GM18507 (cell line): ENCODE data around the gene PAQR5.
"Not testable (repeated sequence)": the region's sequence is repeated elsewhere in the genome, so short reads cannot be mapped to it uniquely, and the experiment has no call there.

Experiments used
- DNase-seq: peaks from one replicate; pipeline ENCODE4 v3.0.0; 2011; ENCODE audit warnings: low read depth; ENCODE audit not compliant: insufficient read length; ENCODE audit errors: extremely low spot score
- FAIRE-seq: peaks from 2 replicates; lab custom pipeline; 2011; peaks lifted over from hg19 to GRCh38; lab: Jason Lieb, UNC

The PAQR5 gene

DNA sequence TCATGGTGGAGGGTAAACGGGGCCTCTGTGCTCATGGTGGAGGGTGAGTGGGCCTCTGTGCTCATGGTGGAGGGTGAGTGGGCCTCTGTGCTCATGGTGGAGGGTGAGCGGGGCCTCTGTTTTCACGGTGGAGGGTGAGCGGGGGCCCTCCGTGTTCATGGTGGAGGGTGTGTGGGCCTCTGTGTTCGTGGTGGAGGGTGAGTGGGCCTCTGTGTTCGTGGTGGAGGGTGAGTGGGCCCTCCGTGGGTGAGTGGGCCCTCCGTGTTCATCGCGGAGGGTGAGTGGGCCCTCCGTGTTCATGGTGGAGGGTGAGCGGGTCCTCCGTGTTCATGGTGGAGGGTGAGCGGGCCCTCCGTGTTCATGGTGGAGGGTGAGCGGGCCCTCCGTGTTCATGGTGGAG is 85.4 kb downstream of the PAQR5 start:
- not testable (repeated sequence) for DNase-seq, FAIRE-seq

DNA sequence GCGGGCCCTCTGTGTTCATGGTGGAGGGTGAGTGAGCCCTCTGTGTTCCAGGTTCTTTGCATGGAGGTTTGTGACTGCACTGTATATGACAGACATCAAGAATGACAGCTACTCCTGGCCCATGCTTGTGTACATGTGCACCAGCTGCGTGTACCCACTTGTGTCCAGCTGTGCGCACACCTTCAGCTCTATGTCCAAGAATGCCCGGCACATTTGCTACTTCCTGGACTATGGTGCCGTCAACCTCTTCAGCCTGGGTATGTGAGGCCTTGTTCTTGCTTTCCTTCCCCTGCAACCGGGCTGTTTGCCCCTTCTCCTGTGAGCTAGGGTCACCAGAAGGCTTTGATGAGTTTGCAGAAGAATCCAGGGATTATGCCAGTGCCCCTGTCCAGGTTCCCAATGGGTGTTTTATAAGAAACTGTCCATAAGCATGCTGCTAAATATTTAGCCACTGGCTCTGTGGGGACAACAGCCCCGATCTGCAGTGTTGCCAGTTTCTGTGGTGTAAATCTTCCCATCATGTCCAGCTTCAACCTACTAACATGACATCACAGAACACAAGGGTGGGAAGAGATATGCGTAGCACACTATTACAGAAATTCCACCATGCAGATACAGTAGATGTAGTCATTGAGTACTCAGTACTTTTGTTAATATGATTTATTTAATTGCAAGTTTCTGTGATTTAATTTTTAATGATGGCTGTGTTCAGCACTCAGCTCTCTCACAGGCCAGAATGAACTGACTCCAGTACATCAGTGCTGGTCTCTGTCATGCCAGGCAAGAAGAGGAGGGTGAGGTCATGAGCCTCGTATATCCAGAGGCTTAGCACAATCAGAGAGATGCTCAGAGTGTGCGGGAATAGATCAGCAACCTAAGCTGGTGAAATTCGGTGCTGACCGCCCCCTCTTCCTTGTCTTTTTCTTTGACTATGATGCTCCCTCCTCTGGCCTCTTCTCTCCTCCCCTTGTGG is 86.2 kb downstream of the PAQR5 start:
- FAIRE-seq: no peak

DNA sequence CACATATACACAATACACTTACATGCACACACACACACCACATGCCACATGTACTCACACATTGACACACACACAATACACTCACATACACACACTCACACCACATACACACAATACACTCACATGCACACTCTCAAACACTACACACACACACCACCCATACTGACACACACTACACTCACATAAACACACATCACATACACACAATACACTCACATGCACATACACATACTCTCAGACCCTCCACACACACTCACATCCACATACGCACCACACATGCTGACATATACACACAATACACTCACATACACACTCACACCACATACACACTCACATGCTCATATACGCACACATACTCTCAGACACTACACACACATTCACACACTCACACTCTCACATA is 87.1 kb downstream of the PAQR5 start:
- no peak for DNase-seq
- FAIRE-seq: no peak

More for the DNA sequence above, 86.2 kb downstream of the PAQR5 start:
- DNase-seq: no peak

DNA sequence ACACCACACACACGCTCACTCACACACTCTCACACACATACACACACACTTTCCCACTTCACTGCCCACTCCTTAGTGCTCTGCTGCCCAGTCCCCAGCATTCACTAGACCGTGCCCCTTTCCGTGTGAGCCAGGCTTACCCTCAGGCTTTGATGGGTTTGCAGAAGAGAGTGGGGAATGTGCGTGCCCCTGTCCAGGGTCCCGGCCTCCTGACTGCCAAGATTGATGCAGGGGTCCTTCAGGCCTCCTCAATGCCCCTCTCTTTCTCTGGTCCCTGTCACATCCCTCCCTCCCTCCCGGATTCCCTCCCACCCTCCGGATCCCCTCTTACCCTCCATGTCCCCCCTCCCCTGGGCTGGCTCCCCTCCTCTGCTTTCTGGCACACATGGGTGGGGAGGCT is 87.6 kb downstream of the PAQR5 start:
- FAIRE-seq: no peak
- no peak for DNase-seq

DNA sequence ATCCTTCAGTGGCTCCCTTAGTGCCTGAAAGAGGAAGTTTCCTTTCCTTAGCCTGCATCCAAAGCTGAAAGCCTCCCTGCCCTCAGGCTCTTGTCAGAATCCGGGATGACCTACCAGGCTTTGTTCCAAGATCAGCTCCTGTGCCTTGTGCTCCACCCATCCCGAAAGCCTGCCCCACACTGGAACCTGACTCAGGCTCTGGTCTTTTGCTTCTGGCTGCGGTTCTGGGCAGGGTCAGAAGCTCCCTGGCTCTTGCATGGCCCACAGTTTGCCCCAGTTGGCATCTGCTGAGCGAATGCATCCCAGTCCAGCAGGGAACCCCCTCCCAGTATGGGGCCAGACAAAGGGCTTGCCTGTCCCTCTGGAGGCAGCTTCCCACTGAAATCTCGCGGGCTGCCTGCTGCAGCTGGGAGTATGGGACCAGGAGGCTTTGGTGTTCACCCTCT is 89.6 kb downstream of the PAQR5 start:
- DNase-seq: no peak
- FAIRE-seq: no peak

DNA sequence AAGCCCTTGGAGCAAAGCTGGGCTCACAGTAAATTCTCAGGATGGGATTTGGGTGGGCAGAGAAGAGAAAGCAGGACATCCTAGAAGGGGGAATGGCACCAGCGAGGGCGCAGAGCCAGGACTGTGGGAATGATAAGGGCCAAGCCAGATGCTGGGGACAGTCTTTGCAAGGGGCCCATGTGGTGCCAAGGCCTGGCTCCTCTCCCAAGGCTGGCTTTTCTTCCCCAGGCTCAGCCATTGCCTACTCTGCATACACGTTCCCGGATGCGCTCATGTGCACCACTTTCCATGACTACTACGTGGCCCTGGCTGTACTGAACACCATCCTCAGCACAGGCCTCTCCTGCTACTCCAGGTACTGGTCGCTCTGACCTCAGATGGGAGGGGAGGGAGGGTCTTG is 90.7 kb downstream of the PAQR5 start:
- FAIRE-seq: no peak
- no peak for DNase-seq

DNA sequence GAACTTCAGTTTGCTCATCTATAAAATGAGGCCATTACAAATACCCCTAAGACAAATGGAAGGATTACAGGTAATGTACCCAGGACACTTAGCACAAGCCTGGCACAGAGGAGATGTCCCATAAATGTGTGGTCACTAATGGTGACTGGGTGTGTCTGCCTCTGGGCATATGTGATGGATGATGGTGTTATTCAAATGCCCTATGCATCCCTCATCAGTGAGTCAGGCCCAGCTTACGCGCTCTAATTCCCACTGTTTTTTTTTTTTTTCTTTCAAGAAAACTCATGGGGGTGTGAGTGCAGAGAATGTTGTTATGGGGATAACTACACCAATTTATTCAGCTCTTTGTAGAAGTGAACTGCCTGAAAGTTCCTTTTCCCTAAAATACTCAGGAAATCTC is 91.9 kb downstream of the PAQR5 start:
- DNase-seq (no peak), FAIRE-seq (no peak)

DNA sequence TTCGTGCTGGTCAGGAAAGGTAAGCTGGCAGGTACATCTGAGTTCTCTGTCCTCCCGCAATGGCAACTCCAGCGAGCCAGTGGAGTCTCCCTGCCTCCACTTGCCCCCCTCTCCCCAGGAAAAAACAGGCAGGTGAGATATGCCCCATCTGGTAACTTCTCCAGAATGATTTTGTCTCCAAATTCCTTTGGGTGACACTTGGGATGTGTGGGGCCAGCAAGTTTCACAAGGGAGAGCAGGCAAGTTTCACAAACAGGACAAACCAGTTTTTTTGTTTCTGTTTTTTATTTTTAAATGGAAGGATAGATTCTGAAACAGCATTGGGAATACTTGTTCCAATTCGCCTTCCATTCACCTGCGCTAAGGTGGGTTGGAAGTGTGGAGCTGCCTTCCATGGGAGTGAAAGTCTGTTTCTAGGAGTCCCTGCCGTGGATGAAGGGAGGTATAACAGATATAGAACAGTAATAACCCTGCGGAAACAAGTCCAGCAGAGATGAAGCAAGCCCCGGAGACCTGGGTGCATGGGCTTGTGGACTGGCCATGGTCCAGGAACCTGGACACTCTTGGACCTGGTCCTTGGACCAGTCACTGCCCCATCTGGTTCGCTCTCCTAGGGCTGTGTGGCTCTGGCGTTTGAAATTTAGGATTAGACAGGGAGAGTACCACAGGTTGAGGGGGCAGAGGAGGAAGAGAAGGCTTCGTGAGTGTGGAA is 92.5 kb downstream of the PAQR5 start:
- DNase-seq: no peak
- no peak for FAIRE-seq

DNA sequence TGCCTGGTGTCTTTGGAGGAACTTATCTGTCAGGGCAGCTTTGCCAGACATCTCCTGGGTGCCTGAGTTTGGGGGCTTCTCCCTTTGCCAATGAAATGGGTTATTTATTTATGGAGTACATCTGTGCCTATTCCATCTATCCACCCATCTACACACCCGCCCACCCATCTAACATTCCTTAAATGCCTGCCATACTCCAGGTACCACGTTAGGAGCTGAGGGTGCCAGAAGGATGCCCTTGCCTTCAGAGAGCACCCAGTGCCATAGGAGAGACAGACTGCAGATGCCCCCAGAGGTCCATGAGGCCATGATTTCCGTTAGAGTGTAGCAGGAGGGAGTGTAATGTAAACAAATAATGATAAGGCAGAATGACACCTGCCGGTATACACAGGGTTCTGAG is 93.6 kb downstream of the PAQR5 start:
- DNase-seq (no peak), FAIRE-seq (no peak)

DNA sequence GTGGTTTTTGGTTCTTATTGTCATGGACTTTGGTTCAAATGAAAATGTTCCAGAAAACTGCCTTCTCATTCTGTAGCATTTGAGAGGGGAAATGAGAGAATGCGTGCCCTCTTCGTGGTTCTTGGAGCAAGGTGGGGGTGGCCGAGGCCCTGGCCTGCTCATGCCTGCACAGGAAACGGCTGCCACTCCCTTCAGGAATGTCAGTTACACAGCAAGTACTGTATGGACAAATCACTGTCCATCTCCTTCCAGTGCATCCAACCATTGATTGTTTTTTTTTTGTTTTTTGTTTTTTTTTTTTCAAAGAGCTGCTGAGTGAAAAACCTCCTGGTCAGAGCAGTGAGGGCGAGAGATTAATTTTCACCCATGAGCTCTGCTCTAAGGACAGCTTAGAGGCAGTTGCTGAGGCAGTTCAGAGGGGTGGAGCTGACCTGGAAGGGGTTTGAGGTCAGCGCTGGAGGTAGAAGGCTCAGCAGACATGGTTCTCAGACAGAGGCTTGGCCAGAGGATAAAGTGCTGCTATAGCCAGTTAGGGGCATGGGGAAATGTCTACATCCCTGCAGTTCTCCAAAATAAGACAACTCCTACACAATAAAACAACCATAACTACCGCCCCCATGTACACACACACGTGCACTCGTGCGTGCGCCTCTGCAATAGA is 95.2 kb downstream of the PAQR5 start:
- FAIRE-seq: no peak
- no peak for DNase-seq

DNA sequence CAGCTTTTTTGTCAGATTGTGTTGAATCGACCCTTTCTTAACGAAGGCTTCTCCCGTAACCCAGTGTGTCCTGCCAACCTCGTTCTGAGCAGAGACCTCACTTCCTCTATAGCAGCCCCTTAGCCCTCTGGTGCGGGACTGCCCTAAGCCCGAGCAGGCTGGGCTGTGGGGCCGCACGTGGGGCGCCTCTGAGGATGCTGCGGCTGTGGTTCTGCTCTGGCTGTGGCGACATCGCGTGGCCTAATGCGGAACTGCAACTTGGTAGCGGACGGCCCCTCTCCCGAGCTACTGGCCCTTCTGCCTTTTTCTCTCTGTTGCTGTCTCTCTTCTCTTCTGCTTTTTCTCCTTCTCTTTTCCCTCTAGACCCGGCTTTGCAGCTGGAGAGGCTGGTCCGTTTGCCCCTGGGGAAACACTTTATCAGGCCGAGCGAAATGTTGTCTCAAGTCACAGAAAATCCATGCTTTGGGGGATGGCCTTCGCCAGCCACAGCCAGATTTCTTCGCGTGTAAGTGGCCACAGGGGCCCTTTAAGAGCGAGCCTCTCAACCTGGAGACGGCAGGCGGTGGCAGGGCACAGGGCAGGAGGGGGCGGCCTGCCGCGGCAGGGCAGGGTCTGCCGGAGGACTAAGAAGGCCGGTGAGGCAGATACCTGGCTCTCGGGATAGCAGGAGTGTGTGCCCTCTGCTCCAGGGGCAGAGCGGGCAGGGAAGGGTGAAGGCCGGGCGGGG is 96.0 kb downstream of the PAQR5 start:
- peak; percentile 78 for DNase-seq
- peak; percentile 56 for FAIRE-seq

DNA sequence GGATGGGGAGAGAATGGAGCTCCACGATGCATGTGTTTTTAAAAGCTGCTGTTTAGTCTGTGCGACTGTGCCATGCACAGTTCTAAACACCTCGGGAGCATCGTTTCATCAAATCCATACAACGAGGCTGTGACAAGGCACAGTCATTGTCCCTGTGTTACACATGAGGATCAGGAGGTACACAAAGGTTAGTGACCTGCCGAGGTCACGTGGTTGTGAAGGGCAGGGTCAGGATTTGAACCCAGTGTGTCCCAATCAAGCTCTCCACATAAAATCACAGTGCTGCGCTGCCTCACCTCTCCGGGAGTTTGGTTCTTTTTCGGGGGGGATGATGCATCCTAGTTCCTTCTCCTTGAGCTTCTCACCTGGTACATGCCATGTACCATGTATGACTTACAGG is 96.7 kb downstream of the PAQR5 start:
- DNase-seq (no peak), FAIRE-seq (no peak)

DNA sequence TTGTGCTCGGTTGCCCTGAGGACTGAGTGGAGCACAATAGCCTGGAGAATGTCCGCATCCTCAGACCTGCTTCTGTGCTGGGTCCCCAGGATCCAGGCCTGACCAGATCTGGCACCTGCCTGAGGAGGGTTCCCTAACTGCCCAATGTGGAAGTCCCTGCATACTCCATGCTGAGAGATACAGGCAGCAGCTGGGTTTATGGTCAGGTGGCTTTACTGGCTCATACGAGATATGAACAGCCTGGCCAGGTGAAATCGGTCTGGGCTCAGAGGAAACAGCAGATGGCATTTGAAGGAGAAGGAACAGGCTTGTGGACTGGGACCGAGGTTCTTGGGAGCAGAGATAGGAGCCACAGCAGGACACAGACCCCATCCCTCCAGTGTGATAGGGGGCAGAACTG is 97.3 kb downstream of the PAQR5 start:
- FAIRE-seq (no peak), DNase-seq (no peak)

DNA sequence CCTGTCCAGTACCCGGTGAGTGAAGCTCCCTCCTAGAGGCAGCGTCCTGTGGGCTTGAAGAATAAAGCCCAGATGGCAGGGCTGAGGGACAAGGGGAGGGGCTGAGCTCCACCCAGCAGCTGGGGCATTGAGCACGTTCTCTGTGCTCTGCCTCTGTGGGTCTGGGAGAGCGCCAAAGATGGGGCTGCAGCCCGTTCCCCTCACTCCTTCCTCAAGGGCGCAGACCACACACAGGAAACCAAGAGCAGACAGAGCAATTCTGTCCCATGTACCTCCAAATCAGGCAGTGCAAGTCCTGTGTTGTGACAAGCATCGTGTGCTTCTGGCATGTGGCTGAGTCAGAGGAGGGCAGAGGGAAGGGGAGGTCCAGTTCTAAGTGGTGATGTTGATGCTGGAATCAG is 99.8 kb downstream of the PAQR5 start:
- DNase-seq (no peak), FAIRE-seq (no peak)

DNA sequence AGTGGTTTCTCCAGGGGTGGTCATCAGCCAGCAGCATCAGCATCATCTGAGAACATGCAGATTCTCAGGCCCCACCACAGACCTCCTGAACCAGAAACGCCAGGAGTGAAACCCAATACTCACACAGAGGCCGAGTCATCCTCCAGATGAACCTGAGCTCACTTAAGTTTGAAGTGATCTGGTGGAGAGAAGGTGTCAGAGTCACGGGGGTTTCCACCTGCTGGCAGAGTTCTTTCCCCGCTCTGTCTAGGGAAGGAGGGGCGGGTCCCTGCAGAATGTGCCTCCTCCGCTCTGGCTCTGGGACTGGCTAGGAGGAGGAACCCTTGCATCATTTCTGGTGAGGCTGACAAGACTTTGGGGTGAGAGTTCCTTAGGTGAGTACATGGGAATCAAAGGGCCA is 102.1 kb downstream of the PAQR5 start:
- no peak for DNase-seq
- FAIRE-seq: no peak

DNA sequence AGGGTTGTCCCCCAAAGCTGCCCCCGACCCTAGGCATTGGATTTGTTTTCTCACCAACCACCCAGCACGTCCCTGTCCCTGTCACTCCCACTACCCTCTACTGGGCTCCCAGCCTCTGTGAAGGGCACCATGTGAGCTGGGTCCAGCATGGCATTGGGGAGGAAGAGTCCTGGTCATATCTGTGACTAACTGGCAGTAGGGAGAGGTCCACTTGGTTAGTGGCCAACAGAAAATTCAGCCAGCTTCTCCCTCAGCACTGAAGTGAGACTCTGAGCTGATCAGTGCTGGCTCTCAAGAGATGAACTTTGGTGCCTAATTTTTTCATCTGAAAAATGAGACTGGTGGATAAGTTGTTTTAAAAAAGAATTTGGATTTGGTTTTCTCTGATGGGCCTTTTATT is 104.1 kb downstream of the PAQR5 start:
- DNase-seq (no peak), FAIRE-seq (no peak)

DNA sequence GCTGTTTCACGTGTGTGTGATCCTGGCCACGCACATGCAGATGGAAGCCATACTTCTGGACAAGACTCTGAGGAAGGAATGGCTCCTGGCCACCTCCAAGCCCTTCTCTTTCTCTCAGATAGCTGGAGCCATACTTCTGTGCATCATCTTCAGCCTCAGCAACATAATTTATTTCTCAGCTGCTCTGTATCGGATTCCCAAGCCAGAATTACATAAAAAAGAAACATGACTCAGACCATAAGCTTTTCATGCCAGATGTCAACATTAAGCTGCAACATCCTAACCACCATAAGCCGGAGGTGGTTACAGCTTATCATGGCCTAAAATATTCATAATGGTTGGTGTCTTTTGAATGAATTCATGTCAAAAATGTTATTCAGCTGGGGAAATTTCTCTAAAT is 104.9 kb downstream of the PAQR5 start:
- no peak for DNase-seq
- no peak for FAIRE-seq

DNA sequence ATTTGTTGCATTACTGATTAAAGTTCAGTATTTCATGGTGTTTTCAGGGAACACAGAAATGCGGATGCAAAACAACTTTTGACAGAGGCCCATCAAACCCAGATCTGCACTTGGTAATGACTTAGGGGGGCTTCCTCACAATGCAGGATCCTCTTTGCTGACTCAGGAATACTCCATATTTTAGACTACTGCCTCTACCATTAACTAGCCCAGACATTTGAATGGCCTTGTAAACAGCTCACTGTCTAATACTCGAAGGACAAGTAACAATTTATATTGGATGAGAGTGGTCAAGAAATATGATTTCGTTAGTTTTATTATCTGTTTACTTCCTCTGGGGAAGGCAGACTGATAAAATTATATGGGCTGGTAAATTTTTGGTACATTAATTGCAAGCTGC is 106.4 kb downstream of the PAQR5 start:
- no peak for DNase-seq
- FAIRE-seq: no peak

DNA sequence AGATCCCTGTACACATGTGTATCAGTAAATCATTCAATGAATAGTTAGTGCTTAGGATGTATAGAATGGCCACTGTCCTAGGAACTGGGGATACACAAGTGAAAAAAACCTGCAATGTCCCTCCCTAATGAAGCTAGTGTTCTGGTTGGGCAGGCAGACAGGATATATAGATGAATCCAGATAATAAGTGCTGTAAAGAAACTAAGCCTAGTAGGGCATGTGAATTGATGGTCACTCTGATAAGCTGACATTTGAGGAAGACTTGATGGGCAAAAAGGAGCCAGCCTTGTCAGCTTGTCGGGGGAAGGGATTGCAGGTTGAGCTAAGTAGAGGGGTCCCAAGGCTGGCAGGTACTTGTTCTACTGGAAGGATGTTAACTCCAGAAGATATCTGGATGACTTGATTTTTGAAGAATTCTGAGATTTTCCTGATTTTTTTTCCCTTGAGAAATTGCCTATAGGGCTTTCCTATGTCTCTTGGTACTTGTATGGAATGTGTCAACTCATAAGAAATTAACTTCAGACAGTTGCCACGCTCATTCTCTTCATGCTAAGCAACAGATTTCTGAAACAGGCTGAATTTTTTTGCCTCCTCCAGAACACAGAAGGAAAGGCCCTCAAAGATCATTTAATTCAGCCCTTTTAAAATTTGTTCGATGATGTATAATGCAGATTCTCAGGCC is 109.1 kb downstream of the PAQR5 start:
- DNase-seq (no peak), FAIRE-seq (no peak)
